ENCODE results near the gene DMAC2.
"Not testable (repeated sequence)": the region's sequence is repeated elsewhere in the genome, so short reads cannot be mapped to it uniquely, and the experiment has no call there.

DMAC2 gene

GRCh38 chr19:41442473-41443355 lies 3.0 kb upstream of the DMAC2 start, which contains the start of gene ERICH4:
Gene ERICH4, plus strand, starts transcription at chr19:41443156. Its CDS starts 14 bp downstream, at chr19:41443170.
- no peak for DNase-seq

GRCh38 chr19:41441321-41441945 lies 1.7 kb upstream of the DMAC2 start:
- no peak for DNase-seq

GRCh38 chr19:41437944-41438574 lies 1.7 kb downstream of the DMAC2 start:
- no peak for DNase-seq

- DNase-seq: no peak
These were observed 3.1 kb downstream of the DMAC2 start for GRCh38 chr19:41436674-41436951.

- DNase-seq: no peak
These were observed 3.6 kb downstream of the DMAC2 start for GRCh38 chr19:41435936-41436673.

GRCh38 chr19:41435376-41435775 lies 4.3 kb downstream of the DMAC2 start:
- DNase-seq: not testable (repeated sequence)

GRCh38 chr19:41434450-41434849 lies 5.3 kb downstream of the DMAC2 start:
- DNase-seq: no peak

GRCh38 chr19:41433171-41433570 lies 6.5 kb downstream of the DMAC2 start:
- no peak for DNase-seq

GRCh38 chr19:41431426-41432386 lies 8.0 kb downstream of the DMAC2 start:
- no peak for DNase-seq

GRCh38 chr19:41430922-41431321 lies 8.8 kb downstream of the DMAC2 start:
- no peak for DNase-seq

- no peak for DNase-seq
These were observed 11.2 kb downstream of the DMAC2 start for GRCh38 chr19:41428481-41428859.

- no peak for DNase-seq
These were observed 11.8 kb downstream of the DMAC2 start for GRCh38 chr19:41427647-41428480.

- DNase-seq: peak; percentile 86
These were observed 12.6 kb downstream of the DMAC2 start, which contains the start of gene B3GNT8 for GRCh38 chr19:41426952-41427646. Gene B3GNT8, minus strand, starts transcription at chr19:41427374. Its CDS starts 596 bp downstream, at chr19:41426778.

- DNase-seq: no peak
These were observed 13.4 kb downstream of the DMAC2 start for GRCh38 chr19:41426116-41426841.

- DNase-seq: no peak
These were observed 14.3 kb downstream of the DMAC2 start for GRCh38 chr19:41425174-41426115.

GRCh38 chr19:41424335-41425173 lies 15.2 kb downstream of the DMAC2 start:
- DNase-seq: no peak

- DNase-seq: no peak
These were observed 16.8 kb downstream of the DMAC2 start for GRCh38 chr19:41422955-41423354.
